NCI-H2227 (cell line): ENCODE measurements around the gene CLEC4G.
"Not testable (repeated sequence)": the region's sequence is repeated elsewhere in the genome, so short reads cannot be mapped to it uniquely, and the experiment has no call there.

Experiments used
- DNase-seq: peaks from one replicate; lab custom pipeline; 2025; ENCODE audit not compliant: unreplicated experiment; lab: John Stamatoyannopoulos, UW

The CLEC4G gene

GRCh38 chr19:7746903-7747884 is 15.3 kb upstream of the CLEC4G start, which contains the start of gene CD209:
Gene CD209, minus strand, starts transcription at chr19:7747534. Its CDS starts 23 bp downstream, at chr19:7747511.
- no peak for DNase-seq

- DNase-seq: not testable (repeated sequence)
Measured at GRCh38 chr19:7746306-7746705, 14.4 kb upstream of the CLEC4G start.

- DNase-seq: no peak
Measured at GRCh38 chr19:7744871-7745650, 13.2 kb upstream of the CLEC4G start.

- DNase-seq: no peak
Measured at GRCh38 chr19:7744199-7744786, 12.4 kb upstream of the CLEC4G start.

GRCh38 chr19:7743425-7743841 is 11.5 kb upstream of the CLEC4G start:
- no peak for DNase-seq

GRCh38 chr19:7742991-7743390 is 11.1 kb upstream of the CLEC4G start:
- no peak for DNase-seq

- no peak for DNase-seq
Measured at GRCh38 chr19:7742575-7742974, 10.7 kb upstream of the CLEC4G start.

GRCh38 chr19:7740682-7741054 is 8.8 kb upstream of the CLEC4G start:
- DNase-seq: no peak

GRCh38 chr19:7739801-7740681 is 8.1 kb upstream of the CLEC4G start:
- DNase-seq: no peak

- DNase-seq: no peak
Measured at GRCh38 chr19:7739211-7739755, 7.4 kb upstream of the CLEC4G start.

- DNase-seq: no peak
Measured at GRCh38 chr19:7738023-7738422, 6.1 kb upstream of the CLEC4G start.

- no peak for DNase-seq
Measured at GRCh38 chr19:7737215-7737614, 5.3 kb upstream of the CLEC4G start.

- no peak for DNase-seq
Measured at GRCh38 chr19:7736148-7736547, 4.2 kb upstream of the CLEC4G start.

GRCh38 chr19:7734220-7735203 is 2.6 kb upstream of the CLEC4G start:
- no peak for DNase-seq

- no peak for DNase-seq
Measured at GRCh38 chr19:7733376-7733775, 1.5 kb upstream of the CLEC4G start.

- no peak for DNase-seq
Measured at GRCh38 chr19:7731615-7732014, 295 bp downstream of the CLEC4G start.

- no peak for DNase-seq
Measured at GRCh38 chr19:7731218-7731595, 703 bp downstream of the CLEC4G start.

- DNase-seq: peak; percentile 21
Measured at GRCh38 chr19:7730286-7731217, 1.4 kb downstream of the CLEC4G start.
